ENCODE data around the gene ZMPSTE24.
"Not testable (repeated sequence)": the region's sequence is repeated elsewhere in the genome, so short reads cannot be mapped to it uniquely, and the experiment has no call there.

The ZMPSTE24 gene

GRCh38 chr1:40342381-40342717 is 84.3 kb downstream of the ZMPSTE24 start:
- H3K27ac ChIP-seq (ENCODE audit: low read length); H3K27me3 ChIP-seq (ENCODE audit: control insufficient read depth, insufficient read depth, low read length); H3K4me1 ChIP-seq (ENCODE audit: control insufficient read depth, insufficient read depth, low read length); H3K9me3 ChIP-seq (ENCODE audit: control insufficient read depth, insufficient read depth, low read length); DNase-seq (ENCODE audit: low read depth, low spot score); H3K4me3 ChIP-seq (ENCODE audit: low read length); H3K36me3 ChIP-seq (ENCODE audit: control insufficient read depth, insufficient read depth, low read length): not testable (repeated sequence)
- no CpG with 5 or more reads among the region's 3 CpGs for WGBS (ENCODE audit: insufficient coverage, insufficient read length)

All from iPS DF 6.9 (cell line).